Measurements from ENCODE around the gene SYT7. TPM values are rescaled to one million over a fixed set of nuclear protein-coding genes. Genes with fewer than 3 reads are reported as not detected.

The SYT7 gene
- total and polyA plus RNA-seq, 4 donors, result 2.1 to 114 (median 30.8) TPM

DNA sequence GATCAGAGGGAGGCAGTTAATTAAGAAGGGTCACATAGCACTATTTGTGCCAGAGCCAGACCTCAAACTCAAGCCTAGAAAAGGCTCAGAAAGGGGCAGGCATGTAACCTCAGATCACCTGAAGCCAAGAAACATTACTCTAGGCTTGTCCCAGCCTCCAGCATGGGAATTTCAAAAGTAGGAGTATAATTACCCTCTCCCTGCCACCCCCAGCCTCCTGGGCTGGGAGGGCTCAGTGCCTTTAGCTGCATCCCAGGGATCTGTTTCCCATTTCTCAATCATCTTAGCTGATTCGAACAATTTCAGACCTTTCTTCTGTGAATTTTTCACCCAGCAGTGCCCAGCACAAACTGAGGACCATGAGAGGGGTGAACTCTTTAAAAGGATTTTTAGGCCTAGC lies 105.4 kb downstream of the SYT7 start:
- Histone ChIP-seq H3K9me3 (ENCODE audit: control insufficient read depth in 4 of 4, low read length in 3 of 4) (no peaks in the 10 kb centered on the region), H3K27ac (ENCODE audit: low read depth in 1 of 2, low read length in 2 of 2) (no peak overlapping the region), H3K9ac (ENCODE audit: low read depth in 1 of 2, low read length in 2 of 2) (no peak overlapping the region), H3K4me1 (ENCODE audit: control insufficient read depth in 4 of 4, insufficient read depth in 4 of 4, low read length in 3 of 4) (peaks cover 3 to 17% (median 11%) of the 10 kb centered on the region in 4 donors), H3K4me3 (ENCODE audit: low read depth in 1 of 3, low read length in 3 of 3) (no peak overlapping the region), H3K27me3 (ENCODE audit: control insufficient read depth in 4 of 4, insufficient read depth in 4 of 4, low read length in 3 of 4) (no peaks in the 10 kb centered on the region), H3K36me3 (ENCODE audit: control insufficient read depth in 4 of 4, insufficient read depth in 3 of 4, low read depth in 1 of 4, low read length in 3 of 4) (peaks cover 0 to 3% (median 1%) of the 10 kb centered on the region in 4 donors)
- TF ChIP-seq GABPA (IDR thresholded peaks at IDR 0.05 in 1 of 2, conservative IDR thresholded peaks at IDR 0.05 in 1 of 2), result no peak
- TF ChIP-seq, protein P1, sequence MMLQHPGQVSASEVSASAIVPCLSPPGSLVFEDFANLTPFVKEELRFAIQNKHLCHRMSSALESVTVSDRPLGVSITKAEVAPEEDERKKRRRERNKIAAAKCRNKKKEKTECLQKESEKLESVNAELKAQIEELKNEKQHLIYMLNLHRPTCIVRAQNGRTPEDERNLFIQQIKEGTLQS (IDR thresholded peaks at IDR 0.05), result no peak
- no peak for TF ChIP-seq FOXA1 (IDR thresholded peaks at IDR 0.05)
- TF ChIP-seq, protein P2, sequence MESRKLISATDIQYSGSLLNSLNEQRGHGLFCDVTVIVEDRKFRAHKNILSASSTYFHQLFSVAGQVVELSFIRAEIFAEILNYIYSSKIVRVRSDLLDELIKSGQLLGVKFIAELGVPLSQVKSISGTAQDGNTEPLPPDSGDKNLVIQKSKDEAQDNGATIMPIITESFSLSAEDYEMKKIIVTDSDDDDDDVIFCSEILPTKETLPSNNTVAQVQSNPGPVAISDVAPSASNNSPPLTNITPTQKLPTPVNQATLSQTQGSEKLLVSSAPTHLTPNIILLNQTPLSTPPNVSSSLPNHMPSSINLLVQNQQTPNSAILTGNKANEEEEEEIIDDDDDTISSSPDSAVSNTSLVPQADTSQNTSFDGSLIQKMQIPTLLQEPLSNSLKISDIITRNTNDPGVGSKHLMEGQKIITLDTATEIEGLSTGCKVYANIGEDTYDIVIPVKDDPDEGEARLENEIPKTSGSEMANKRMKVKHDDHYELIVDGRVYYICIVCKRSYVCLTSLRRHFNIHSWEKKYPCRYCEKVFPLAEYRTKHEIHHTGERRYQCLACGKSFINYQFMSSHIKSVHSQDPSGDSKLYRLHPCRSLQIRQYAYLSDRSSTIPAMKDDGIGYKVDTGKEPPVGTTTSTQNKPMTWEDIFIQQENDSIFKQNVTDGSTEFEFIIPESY (IDR thresholded peaks at IDR 0.05), result no peak
- TF ChIP-seq HNF4G (IDR thresholded peaks at IDR 0.05), result no peak
- TF ChIP-seq RXRA (IDR thresholded peaks at IDR 0.05), result no peak
- no peak for TF ChIP-seq RAD21 (IDR thresholded peaks at IDR 0.05)
- TF ChIP-seq, protein P3, sequence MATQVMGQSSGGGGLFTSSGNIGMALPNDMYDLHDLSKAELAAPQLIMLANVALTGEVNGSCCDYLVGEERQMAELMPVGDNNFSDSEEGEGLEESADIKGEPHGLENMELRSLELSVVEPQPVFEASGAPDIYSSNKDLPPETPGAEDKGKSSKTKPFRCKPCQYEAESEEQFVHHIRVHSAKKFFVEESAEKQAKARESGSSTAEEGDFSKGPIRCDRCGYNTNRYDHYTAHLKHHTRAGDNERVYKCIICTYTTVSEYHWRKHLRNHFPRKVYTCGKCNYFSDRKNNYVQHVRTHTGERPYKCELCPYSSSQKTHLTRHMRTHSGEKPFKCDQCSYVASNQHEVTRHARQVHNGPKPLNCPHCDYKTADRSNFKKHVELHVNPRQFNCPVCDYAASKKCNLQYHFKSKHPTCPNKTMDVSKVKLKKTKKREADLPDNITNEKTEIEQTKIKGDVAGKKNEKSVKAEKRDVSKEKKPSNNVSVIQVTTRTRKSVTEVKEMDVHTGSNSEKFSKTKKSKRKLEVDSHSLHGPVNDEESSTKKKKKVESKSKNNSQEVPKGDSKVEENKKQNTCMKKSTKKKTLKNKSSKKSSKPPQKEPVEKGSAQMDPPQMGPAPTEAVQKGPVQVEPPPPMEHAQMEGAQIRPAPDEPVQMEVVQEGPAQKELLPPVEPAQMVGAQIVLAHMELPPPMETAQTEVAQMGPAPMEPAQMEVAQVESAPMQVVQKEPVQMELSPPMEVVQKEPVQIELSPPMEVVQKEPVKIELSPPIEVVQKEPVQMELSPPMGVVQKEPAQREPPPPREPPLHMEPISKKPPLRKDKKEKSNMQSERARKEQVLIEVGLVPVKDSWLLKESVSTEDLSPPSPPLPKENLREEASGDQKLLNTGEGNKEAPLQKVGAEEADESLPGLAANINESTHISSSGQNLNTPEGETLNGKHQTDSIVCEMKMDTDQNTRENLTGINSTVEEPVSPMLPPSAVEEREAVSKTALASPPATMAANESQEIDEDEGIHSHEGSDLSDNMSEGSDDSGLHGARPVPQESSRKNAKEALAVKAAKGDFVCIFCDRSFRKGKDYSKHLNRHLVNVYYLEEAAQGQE (IDR thresholded peaks at IDR 0.05), result no peak
- TF ChIP-seq SP1 (IDR thresholded peaks at IDR 0.05), result no peak
- TF ChIP-seq JUND (IDR thresholded peaks at IDR 0.05), result no peak
- no peak for TF ChIP-seq FOXA2 (IDR thresholded peaks at IDR 0.05)
- WGBS, result 98% methylated on average over 1 of the region's 1 CpG
- no peak for DNase-seq (ENCODE audit: low spot score)

DNA sequence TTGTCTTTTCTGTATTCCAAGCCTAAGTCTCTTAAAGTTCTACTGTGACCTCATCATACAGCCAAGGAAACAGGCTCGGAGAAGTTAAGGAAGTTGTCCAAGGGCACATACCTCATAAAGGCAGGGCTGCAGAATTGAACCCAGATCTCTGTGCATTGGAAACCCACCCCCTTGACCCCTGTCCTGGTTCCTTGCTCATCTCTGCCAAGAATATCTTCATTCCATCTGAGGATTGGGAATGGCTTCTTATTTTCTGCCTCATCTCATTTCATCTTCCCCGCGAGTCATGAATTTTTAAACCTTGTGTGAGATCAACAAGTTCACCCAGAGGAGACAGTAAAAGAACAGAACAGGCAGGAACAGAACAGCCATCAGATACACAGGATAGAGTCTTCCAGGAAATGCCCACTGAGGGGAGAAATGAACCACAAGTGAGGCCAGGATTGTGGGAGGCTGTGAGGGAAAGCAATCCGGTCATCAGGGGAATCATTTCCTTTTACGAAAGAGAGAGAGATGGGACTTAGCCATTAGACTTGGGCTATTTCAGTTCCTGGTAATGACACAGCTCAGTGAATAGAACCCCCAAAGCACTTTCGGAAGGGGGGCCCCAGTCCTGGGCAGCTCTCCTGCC lies 106.7 kb downstream of the SYT7 start:
- Histone ChIP-seq H3K9me3 (ENCODE audit: control insufficient read depth in 4 of 4, low read length in 3 of 4) (no peaks in the 10 kb centered on the region), H3K36me3 (ENCODE audit: control insufficient read depth in 4 of 4, insufficient read depth in 3 of 4, low read depth in 1 of 4, low read length in 3 of 4) (peaks cover 0 to 3% (median 1%) of the 10 kb centered on the region in 4 donors), H3K27ac (ENCODE audit: low read depth in 1 of 2, low read length in 2 of 2) (no peak overlapping the region), H3K9ac (ENCODE audit: low read depth in 1 of 2, low read length in 2 of 2) (no peak overlapping the region), H3K27me3 (ENCODE audit: control insufficient read depth in 4 of 4, insufficient read depth in 4 of 4, low read length in 3 of 4) (no peaks in the 10 kb centered on the region), H3K4me1 (ENCODE audit: control insufficient read depth in 4 of 4, insufficient read depth in 4 of 4, low read length in 3 of 4) (peaks cover 3 to 17% (median 11%) of the 10 kb centered on the region in 4 donors), H3K4me3 (ENCODE audit: low read depth in 1 of 3, low read length in 3 of 3) (no peak overlapping the region)
- WGBS, result 95% methylated on average over 6 of the region's 6 CpGs
- no peak for DNase-seq (ENCODE audit: low spot score)
- TF ChIP-seq HNF4G (IDR thresholded peaks at IDR 0.05) (no peak), FOXA1 (IDR thresholded peaks at IDR 0.05) (no peak), SP1 (IDR thresholded peaks at IDR 0.05) (no peak), YY1 (IDR thresholded peaks at IDR 0.05) (no peak), NR2F2 (IDR thresholded peaks at IDR 0.05) (no peak), FOXA2 (IDR thresholded peaks at IDR 0.05) (no peak), TAF1 (conservative IDR thresholded peaks at IDR 0.05) (no peak), RAD21 (IDR thresholded peaks at IDR 0.05) (no peak), GABPA (IDR thresholded peaks at IDR 0.05 in 1 of 2, conservative IDR thresholded peaks at IDR 0.05 in 1 of 2) (no peak), HNF4A (conservative IDR thresholded peaks at IDR 0.05) (no peak), JUND (IDR thresholded peaks at IDR 0.05) (no peak), RXRA (IDR thresholded peaks at IDR 0.05) (no peak), EGR1 (IDR thresholded peaks at IDR 0.05; ENCODE audit: low read depth in 2 of 2) (no peak)
- TF ChIP-seq, protein P2 (IDR thresholded peaks at IDR 0.05), result no peak
- TF ChIP-seq, protein P3 (IDR thresholded peaks at IDR 0.05), result no peak
- TF ChIP-seq, protein P4, sequence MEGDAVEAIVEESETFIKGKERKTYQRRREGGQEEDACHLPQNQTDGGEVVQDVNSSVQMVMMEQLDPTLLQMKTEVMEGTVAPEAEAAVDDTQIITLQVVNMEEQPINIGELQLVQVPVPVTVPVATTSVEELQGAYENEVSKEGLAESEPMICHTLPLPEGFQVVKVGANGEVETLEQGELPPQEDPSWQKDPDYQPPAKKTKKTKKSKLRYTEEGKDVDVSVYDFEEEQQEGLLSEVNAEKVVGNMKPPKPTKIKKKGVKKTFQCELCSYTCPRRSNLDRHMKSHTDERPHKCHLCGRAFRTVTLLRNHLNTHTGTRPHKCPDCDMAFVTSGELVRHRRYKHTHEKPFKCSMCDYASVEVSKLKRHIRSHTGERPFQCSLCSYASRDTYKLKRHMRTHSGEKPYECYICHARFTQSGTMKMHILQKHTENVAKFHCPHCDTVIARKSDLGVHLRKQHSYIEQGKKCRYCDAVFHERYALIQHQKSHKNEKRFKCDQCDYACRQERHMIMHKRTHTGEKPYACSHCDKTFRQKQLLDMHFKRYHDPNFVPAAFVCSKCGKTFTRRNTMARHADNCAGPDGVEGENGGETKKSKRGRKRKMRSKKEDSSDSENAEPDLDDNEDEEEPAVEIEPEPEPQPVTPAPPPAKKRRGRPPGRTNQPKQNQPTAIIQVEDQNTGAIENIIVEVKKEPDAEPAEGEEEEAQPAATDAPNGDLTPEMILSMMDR (IDR thresholded peaks at IDR 0.05; ENCODE audit: low read depth, low read length, missing input control), result no peak

All from liver (tissue), 9 donors.